ENCODE measurements around the gene ACADS. TPM values are rescaled to one million over a fixed set of nuclear protein-coding genes. Genes with fewer than 3 reads are reported as not detected.
A peak's percentile ranks its signal among the peaks of the same experiment; 100 is the strongest.

ACADS gene
- total RNA-seq, 1 experiment from 2014 or later, result 15.9 TPM

- ChIA-PET POLR2A (no interaction called here), CTCF (interaction anchor here (1.4 kb wide), 1 partner anchor 39 kb away, joined by 3 read pairs; no protein-coding TSS in a partner anchor)
- intact Hi-C loops (cut with micrococcal nuclease; ENCODE audit: unreplicated experiment), result no loop called here
- H3K27me3 ChIP-seq (ENCODE audit: control insufficient read depth, insufficient read depth, low read length), result no peaks in the 10 kb centered on the region
- 0 out of 2 replicates have a peak, but pooled peaks have one; percentile 8 for TF ChIP-seq SIN3A (IDR thresholded peaks at IDR 0.05; ENCODE audit: borderline replicate concordance, insufficient read depth, low read depth, low read length)
- TF ChIP-seq, protein P1, sequence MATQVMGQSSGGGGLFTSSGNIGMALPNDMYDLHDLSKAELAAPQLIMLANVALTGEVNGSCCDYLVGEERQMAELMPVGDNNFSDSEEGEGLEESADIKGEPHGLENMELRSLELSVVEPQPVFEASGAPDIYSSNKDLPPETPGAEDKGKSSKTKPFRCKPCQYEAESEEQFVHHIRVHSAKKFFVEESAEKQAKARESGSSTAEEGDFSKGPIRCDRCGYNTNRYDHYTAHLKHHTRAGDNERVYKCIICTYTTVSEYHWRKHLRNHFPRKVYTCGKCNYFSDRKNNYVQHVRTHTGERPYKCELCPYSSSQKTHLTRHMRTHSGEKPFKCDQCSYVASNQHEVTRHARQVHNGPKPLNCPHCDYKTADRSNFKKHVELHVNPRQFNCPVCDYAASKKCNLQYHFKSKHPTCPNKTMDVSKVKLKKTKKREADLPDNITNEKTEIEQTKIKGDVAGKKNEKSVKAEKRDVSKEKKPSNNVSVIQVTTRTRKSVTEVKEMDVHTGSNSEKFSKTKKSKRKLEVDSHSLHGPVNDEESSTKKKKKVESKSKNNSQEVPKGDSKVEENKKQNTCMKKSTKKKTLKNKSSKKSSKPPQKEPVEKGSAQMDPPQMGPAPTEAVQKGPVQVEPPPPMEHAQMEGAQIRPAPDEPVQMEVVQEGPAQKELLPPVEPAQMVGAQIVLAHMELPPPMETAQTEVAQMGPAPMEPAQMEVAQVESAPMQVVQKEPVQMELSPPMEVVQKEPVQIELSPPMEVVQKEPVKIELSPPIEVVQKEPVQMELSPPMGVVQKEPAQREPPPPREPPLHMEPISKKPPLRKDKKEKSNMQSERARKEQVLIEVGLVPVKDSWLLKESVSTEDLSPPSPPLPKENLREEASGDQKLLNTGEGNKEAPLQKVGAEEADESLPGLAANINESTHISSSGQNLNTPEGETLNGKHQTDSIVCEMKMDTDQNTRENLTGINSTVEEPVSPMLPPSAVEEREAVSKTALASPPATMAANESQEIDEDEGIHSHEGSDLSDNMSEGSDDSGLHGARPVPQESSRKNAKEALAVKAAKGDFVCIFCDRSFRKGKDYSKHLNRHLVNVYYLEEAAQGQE (IDR thresholded peaks at IDR 0.05; ENCODE audit: insufficient read depth in 1 of 2, low read depth in 2 of 2, low read length in 1 of 2), result no peak
- in situ Hi-C loops (cut with HindIII; ENCODE audit: low pct_unique_long_range_greater_than_20kb, low sequenced_read_pairs), result no loop called here
- DNase-seq (ENCODE audit: low read depth, low spot score), result no peak
- no TSS peak for BruUV-seq (replicated peaks)
- H3K27ac ChIP-seq (ENCODE audit: low read length), result peak overlapping the region; percentile 80
- H3K36me3 ChIP-seq (ENCODE audit: control insufficient read depth, insufficient read depth, low read length), result no peaks in the 10 kb centered on the region; the same call in 1 of the 2 replicates
- H3K4me1 ChIP-seq (ENCODE audit: control insufficient read depth, insufficient read depth, low read length), result peaks cover 29% of the 10 kb centered on the region
- H3K4me3 ChIP-seq (ENCODE audit: low read depth in 2 of 2, low read length in 2 of 2), result peak overlapping the region; percentile 78 to 91
- H3K9me3 ChIP-seq (ENCODE audit: control insufficient read depth, insufficient read depth, low read depth, low read length), result no peaks in the 10 kb centered on the region
- ATAC-seq, result no peak
Measured at GRCh38 chr12:120687578-120688289, 37.9 kb upstream of the ACADS start.

DNA sequence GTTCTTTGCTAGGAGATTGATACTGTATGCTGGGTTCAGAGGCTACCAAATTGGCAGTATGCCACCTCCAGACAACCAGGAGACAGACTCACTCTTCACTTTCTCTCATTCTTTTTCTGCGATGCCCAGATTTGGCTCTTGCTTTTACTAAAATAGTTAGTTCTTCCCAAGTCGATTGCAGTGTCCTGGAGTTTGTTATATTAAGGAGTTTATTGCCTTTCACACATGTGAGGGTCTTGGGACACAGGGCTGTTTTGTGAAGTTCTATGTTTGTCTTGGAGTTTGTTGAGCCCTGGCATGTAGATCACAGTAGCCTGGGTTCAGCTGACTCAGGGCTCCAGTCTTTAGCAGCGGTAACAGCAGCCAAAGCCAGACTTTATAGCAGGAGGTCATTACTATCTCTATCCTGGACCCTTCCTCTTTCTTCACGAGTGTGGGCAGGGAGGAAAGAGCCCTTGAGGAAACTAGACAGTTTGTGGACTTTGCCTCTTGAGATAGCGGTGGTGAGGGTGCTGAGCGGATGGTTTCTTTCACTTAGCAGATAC is 37.0 kb upstream of the ACADS start:
- BruUV-seq (replicated peaks), result TSS peak; percentile 78
- peaks cover 29% of the 10 kb centered on the region for H3K4me1 ChIP-seq (ENCODE audit: control insufficient read depth, insufficient read depth, low read length)
- in situ Hi-C loops (cut with HindIII; ENCODE audit: low pct_unique_long_range_greater_than_20kb, low sequenced_read_pairs) (no loop called here), intact Hi-C loops (cut with micrococcal nuclease; ENCODE audit: unreplicated experiment) (no loop called here)
- ChIA-PET CTCF (no interaction called here), POLR2A (no interaction called here)
- no peaks in the 10 kb centered on the region for H3K9me3 ChIP-seq (ENCODE audit: control insufficient read depth, insufficient read depth, low read depth, low read length)
- TF ChIP-seq SIN3A (IDR thresholded peaks at IDR 0.05; ENCODE audit: borderline replicate concordance, insufficient read depth, low read depth, low read length) (no peak), POLR2AphosphoS5 (IDR thresholded peaks at IDR 0.05; ENCODE audit: low read depth, low read length) (no peak), TCF7L2 (IDR thresholded peaks at IDR 0.05; ENCODE audit: low read depth, low read length) (no peak)
- TF ChIP-seq, protein P1 (IDR thresholded peaks at IDR 0.05; ENCODE audit: insufficient read depth in 1 of 2, low read depth in 2 of 2, low read length in 1 of 2), result no peak
- TF ChIP-seq, protein P2, sequence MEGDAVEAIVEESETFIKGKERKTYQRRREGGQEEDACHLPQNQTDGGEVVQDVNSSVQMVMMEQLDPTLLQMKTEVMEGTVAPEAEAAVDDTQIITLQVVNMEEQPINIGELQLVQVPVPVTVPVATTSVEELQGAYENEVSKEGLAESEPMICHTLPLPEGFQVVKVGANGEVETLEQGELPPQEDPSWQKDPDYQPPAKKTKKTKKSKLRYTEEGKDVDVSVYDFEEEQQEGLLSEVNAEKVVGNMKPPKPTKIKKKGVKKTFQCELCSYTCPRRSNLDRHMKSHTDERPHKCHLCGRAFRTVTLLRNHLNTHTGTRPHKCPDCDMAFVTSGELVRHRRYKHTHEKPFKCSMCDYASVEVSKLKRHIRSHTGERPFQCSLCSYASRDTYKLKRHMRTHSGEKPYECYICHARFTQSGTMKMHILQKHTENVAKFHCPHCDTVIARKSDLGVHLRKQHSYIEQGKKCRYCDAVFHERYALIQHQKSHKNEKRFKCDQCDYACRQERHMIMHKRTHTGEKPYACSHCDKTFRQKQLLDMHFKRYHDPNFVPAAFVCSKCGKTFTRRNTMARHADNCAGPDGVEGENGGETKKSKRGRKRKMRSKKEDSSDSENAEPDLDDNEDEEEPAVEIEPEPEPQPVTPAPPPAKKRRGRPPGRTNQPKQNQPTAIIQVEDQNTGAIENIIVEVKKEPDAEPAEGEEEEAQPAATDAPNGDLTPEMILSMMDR (IDR thresholded peaks at IDR 0.05), result no peak
- no peak for ATAC-seq
- no peaks in the 10 kb centered on the region; the same call in 1 of the 2 replicates for H3K36me3 ChIP-seq (ENCODE audit: control insufficient read depth, insufficient read depth, low read length)
- H3K4me3 ChIP-seq (ENCODE audit: low read depth in 2 of 2, low read length in 2 of 2), result peak overlapping the region; percentile 78 to 91
- no peaks in the 10 kb centered on the region for H3K27me3 ChIP-seq (ENCODE audit: control insufficient read depth, insufficient read depth, low read length)
- no peak for DNase-seq (ENCODE audit: low read depth, low spot score)
- peak overlapping the region; percentile 80 for H3K27ac ChIP-seq (ENCODE audit: low read length)
